Naive thymus-derived CD4-positive, alpha-beta T cell (primary cell): ENCODE measurements around the gene ZNF285. TPM values are rescaled to one million over a fixed set of nuclear protein-coding genes. Genes with fewer than 3 reads are reported as not detected.
"Not testable (repeated sequence)": the region's sequence is repeated elsewhere in the genome, so short reads cannot be mapped to it uniquely, and the experiment has no call there.

Source experiments
- ATAC-seq: fragments of 150-1000 bp; cut with Tn5 transposase; 2 replicates; pipeline ENCODE4 v1.10.0; 2021; ENCODE audit warnings: mild to moderate bottlenecking, moderate library complexity
- CTCF ChIA-PET: fragments of 350-600 bp; sonication (Branson Sonifier 250); formaldehyde crosslinking; loops from one replicate; lab custom pipeline; 2021; ENCODE audit warnings: antibody characterized with exemption; lab: Charles Lee
- POLR2A ChIA-PET: fragments of 350-600 bp; sonication (Branson Sonifier 250); formaldehyde crosslinking; loops from one replicate; lab custom pipeline; 2021; ENCODE audit warnings: antibody characterized with exemption, inconsistent platforms; lab: Charles Lee
- DNase-seq, 9 donors: peaks; one replicate each; pipeline versions ENCODE4 v3.0.0 to v3.0.0-alpha.2; 2020 to 2022; ENCODE audit warnings: mixed read lengths in 1 of 9
- H3K27ac ChIP-seq: one replicate; pipeline ENCODE4 v1.7.0; 2013; ENCODE audit warnings: mild to moderate bottlenecking, low read depth, low read length, moderate library complexity
- H3K27me3 ChIP-seq, 2 donors: one replicate each; pipeline ENCODE4 v1.7.0; 2013; ENCODE audit warnings: low read length in 2 of 2, mild to moderate bottlenecking in 2 of 2, moderate library complexity in 2 of 2; ENCODE audit not compliant: control insufficient read depth in 2 of 2, insufficient read depth in 2 of 2
- H3K36me3 ChIP-seq, 3 experiments: 1 replicate in 2 of 3; 2 replicates in 1 of 3; pipeline ENCODE4 v1.7.0; 2013; ENCODE audit warnings: low read length in 3 of 3, mild to moderate bottlenecking in 3 of 3, moderate library complexity in 1 of 3; ENCODE audit not compliant: insufficient read depth in 3 of 3, control insufficient read depth in 2 of 3
- H3K4me1 ChIP-seq, 2 donors: one replicate each; pipeline ENCODE4 v1.7.0; 2013; ENCODE audit warnings: low read length in 2 of 2, mild to moderate bottlenecking in 2 of 2, moderate library complexity in 1 of 2; ENCODE audit not compliant: control insufficient read depth in 2 of 2, insufficient read depth in 2 of 2
- H3K4me3 ChIP-seq: 2 replicates; pipeline ENCODE4 v1.7.0; 2013; ENCODE audit warnings: mild to moderate bottlenecking, low read length
- H3K9me3 ChIP-seq, 3 experiments: 1 replicate in 2 of 3; 2 replicates in 1 of 3; pipeline ENCODE4 v1.7.0; 2013; ENCODE audit warnings: low read length in 3 of 3; ENCODE audit not compliant: control insufficient read depth in 2 of 3
- H3K27ac Mint-ChIP-seq, 9 donors: one replicate each; pipeline ENCODE4 v1.8.0; 2020 to 2022; ENCODE audit warnings: mixed read lengths in 9 of 9, mild to moderate bottlenecking in 8 of 9, moderate library complexity in 5 of 9, inconsistent platforms in 2 of 9
- H3K27me3 Mint-ChIP-seq, 5 donors: one replicate each; pipeline ENCODE4 v1.8.0; 2021 to 2022; ENCODE audit warnings: mixed read lengths in 5 of 5, mild to moderate bottlenecking in 1 of 5
- H3K36me3 Mint-ChIP-seq, 5 donors: one replicate each; pipeline ENCODE4 v1.8.0; 2020 to 2022; ENCODE audit warnings: mixed read lengths in 5 of 5, mild to moderate bottlenecking in 3 of 5, inconsistent platforms in 1 of 5
- H3K4me1 Mint-ChIP-seq, 7 donors: one replicate each; pipeline ENCODE4 v1.8.0; 2020 to 2022; ENCODE audit warnings: mixed read lengths in 7 of 7, mild to moderate bottlenecking in 3 of 7, inconsistent platforms in 1 of 7
- H3K4me3 Mint-ChIP-seq, 10 donors: one replicate each; pipeline ENCODE4 v1.8.0; 2020 to 2022; ENCODE audit warnings: mild to moderate bottlenecking in 10 of 10, mixed read lengths in 10 of 10, moderate library complexity in 6 of 10, inconsistent platforms in 2 of 10
- H3K9me3 Mint-ChIP-seq, 11 donors: one replicate each; pipeline ENCODE4 v1.8.0; 2020 to 2022; ENCODE audit warnings: mixed read lengths in 11 of 11, mild to moderate bottlenecking in 4 of 11, inconsistent platforms in 1 of 11, moderate library complexity in 1 of 11
- intact Hi-C, 2 donors: fragments of 100-400 bp; cut with micrococcal nuclease; formaldehyde crosslinking; loops; one replicate each; pipeline ENCODE4 v1.15.1; 2023
- polyA plus RNA-seq, 2 donors: library from polyadenylated mRNA; unstranded; fragments of 300-500 nt; fragmentation: Illumina TruSeq; gene quantifications; one replicate each; pipeline ENCODE4 v1.2.3, GENCODE V29; 2021
- total RNA-seq, 6 experiments: library from RNA in 5 of 6; stranded (reverse) in 5 of 6; gene quantifications; 1 replicate in 5 of 6; 2 replicates in 1 of 6; pipeline ENCODE4 v1.2.3 and lab custom pipeline; 2021 to 2026

The ZNF285 gene
- 1 to 10 TPM in 2 of 5 experiments, under 1 TPM in 3; 0.10 to 4.8 (median 0.90) TPM for total RNA-seq
- 1 to 10 TPM; 1.8 to 5.3 TPM for polyA plus RNA-seq
- total RNA-seq (lab: John Stamatoyannopoulos, UW), result 2.4 reads per million, percentile 12 among the genes with 10 or more reads in this experiment

DNA sequence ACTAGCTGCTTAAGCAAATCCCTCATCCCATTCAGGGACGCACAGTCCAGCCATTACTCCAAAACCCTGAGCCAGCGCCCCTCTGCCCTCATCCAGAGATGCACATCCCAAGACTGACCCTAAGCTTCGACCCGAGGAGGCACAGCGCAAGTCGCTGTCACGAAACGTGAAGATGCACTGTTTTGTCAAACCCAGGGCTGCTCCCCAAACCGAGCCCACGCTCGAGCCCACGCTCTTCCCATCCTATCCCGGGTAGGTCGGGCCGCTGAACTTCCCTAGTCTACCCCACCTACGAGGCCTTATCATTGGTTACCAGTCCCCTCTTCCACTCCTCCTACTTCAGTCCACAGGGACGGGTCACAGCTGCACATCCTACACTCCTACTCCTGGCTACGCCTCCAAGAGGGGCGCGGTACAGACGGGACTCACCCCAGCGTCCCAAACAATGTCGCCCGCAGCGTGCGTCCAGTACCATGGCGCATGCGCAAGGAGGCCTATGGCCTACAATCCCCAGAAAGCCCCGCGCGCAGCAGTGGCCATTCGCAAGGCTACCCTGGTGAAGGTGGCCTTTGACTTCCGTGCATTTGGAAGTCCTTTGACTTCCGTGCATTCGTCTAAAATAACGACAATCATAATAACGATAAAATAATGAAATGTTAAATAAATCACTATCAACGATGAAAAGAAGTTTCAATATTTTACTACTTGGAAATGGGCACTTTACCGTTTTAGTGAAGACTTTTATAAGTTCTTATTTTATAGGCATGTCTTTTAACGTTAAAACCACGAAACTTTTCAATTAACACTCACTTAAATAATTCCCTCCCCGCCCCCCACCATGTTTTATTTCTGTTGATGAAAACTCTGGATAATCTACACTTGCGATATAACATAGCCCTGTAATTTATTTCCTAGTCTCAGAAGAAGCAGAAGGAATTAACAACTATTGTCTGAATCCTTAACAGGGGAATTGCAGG lies at the start of gene ZNF285:
ZNF285 (minus strand) TSS at position 470 of the 977 bp plus-strand sequence. CDS start 4,395 bp downstream, outside the sequence.
- peaks cover 3 to 41% (median 27%) of the 10 kb centered on the region in 5 donors for H3K36me3 Mint-ChIP-seq
- H3K27me3 Mint-ChIP-seq, result peaks cover 0 to 20% (median 8%) of the 10 kb centered on the region in 5 donors
- DNase-seq (peak; percentile 48 to 79 (median 63)), ATAC-seq (peak; percentile 92)
- CTCF ChIA-PET, result no interaction called here
- H3K9me3 ChIP-seq, result peaks cover 0 to 8% (median 0%) of the 10 kb centered on the region in 3 experiments
- H3K4me3 ChIP-seq, result peak within 1 kb of the TSS; percentile 57
- peak within 1 kb of the TSS; percentile 14 to 94 (median 68) for H3K27ac Mint-ChIP-seq
- POLR2A ChIA-PET, result no interaction called here
- intact Hi-C loops, result loop anchor here (1.0 kb wide), 2 partner anchors 96 to 99 kb away; partner anchors contain the start of genes ZNF180 (in 2 of the 2) and ZNF235 (in 1 of the 2)
- H3K27me3 ChIP-seq, result no peaks in the 10 kb centered on the region
- no peak within 1 kb of the TSS for H3K27ac ChIP-seq
- peak within 1 kb of the TSS; percentile 90 to 100 (median 92) for H3K4me3 Mint-ChIP-seq
- no peaks in the 10 kb centered on the region for H3K4me1 ChIP-seq
- H3K36me3 ChIP-seq, result no peaks in the 10 kb centered on the region
- peaks cover 0 to 79% (median 42%) of the 10 kb centered on the region in 11 donors for H3K9me3 Mint-ChIP-seq
- peaks cover 4 to 14% (median 6%) of the 10 kb centered on the region in 7 donors for H3K4me1 Mint-ChIP-seq

GRCh38 chr19:44447916-44448674 lies 46.7 kb upstream of the ZNF285 start, which contains the start of gene ZNF229:
Gene ZNF229 (minus strand): TSS chr19:44448472. CDS start chr19:44442847, 5,625 bp downstream.
- CTCF ChIA-PET, result no interaction called here
- Histone ChIP-seq H3K9me3 (peaks cover 0 to 85% (median 11%) of the 10 kb centered on the region in 3 experiments), H3K4me1 (no peaks in the 10 kb centered on the region), H3K4me3 (peak within 1 kb of the TSS; percentile 52), H3K36me3 (peaks cover 0 to 9% (median 0%) of the 10 kb centered on the region in 3 experiments), H3K27ac (no peak within 1 kb of the TSS), H3K27me3 (no peaks in the 10 kb centered on the region)
- Mint-ChIP-seq H3K27me3 (peaks cover 0 to 30% (median 14%) of the 10 kb centered on the region in 5 donors), H3K36me3 (peaks cover 15 to 73% (median 62%) of the 10 kb centered on the region in 5 donors), H3K4me1 (peaks cover 6 to 23% (median 10%) of the 10 kb centered on the region in 7 donors), H3K9me3 (peaks cover 48 to 98% (median 81%) of the 10 kb centered on the region in 11 donors), H3K4me3 (peak within 1 kb of the TSS; percentile 81 to 97 (median 90)), H3K27ac (peak within 1 kb of the TSS in 7 of 9 donors; percentile 35 to 83 (median 69))
- peak; percentile 97 for ATAC-seq
- POLR2A ChIA-PET, result interaction anchor here (0.6 kb wide), 1 partner anchor 43 kb away, joined by 3 read pairs; no protein-coding TSS in a partner anchor
- peak; percentile 38 to 79 (median 69) for DNase-seq
- intact Hi-C loops, result no loop called here

GRCh38 chr19:44438441-44438840 lies 37.0 kb upstream of the ZNF285 start:
- H3K4me1 Mint-ChIP-seq, result no peaks in the 10 kb centered on the region
- intact Hi-C loops, result no loop called here
- H3K4me3 Mint-ChIP-seq, result no peak overlapping the region
- H3K36me3 ChIP-seq, result peaks cover 0 to 4% (median 0%) of the 10 kb centered on the region in 3 experiments
- H3K27ac ChIP-seq, result no peak overlapping the region
- ChIA-PET CTCF (interaction anchor here (0.6 kb wide), 1 partner anchor 232 kb away, joined by 3 read pairs; no protein-coding TSS in a partner anchor), POLR2A (no interaction called here)
- H3K4me1 ChIP-seq, result no peaks in the 10 kb centered on the region
- H3K27ac Mint-ChIP-seq, result no peak overlapping the region
- peaks cover 0 to 69% (median 3%) of the 10 kb centered on the region in 3 experiments for H3K9me3 ChIP-seq
- H3K4me3 ChIP-seq, result no peak overlapping the region
- DNase-seq (no peak), ATAC-seq (no peak)
- H3K9me3 Mint-ChIP-seq, result peaks cover 9 to 96% (median 65%) of the 10 kb centered on the region in 11 donors
- H3K27me3 ChIP-seq, result no peaks in the 10 kb centered on the region
- peaks cover 0 to 77% (median 42%) of the 10 kb centered on the region in 5 donors for H3K36me3 Mint-ChIP-seq
- no peaks in the 10 kb centered on the region for H3K27me3 Mint-ChIP-seq

GRCh38 chr19:44435441-44435840 lies 34.0 kb upstream of the ZNF285 start:
- peak overlapping the region in 1 of 10 donors; percentile 26 for H3K4me3 Mint-ChIP-seq
- no peak for DNase-seq
- peaks cover 0 to 4% (median 0%) of the 10 kb centered on the region in 3 experiments for H3K36me3 ChIP-seq
- peaks cover 9 to 96% (median 71%) of the 10 kb centered on the region in 11 donors for H3K9me3 Mint-ChIP-seq
- H3K27me3 ChIP-seq, result no peaks in the 10 kb centered on the region
- H3K4me1 ChIP-seq, result no peaks in the 10 kb centered on the region
- H3K4me3 ChIP-seq, result no peak overlapping the region
- intact Hi-C loops, result no loop called here
- H3K27ac ChIP-seq, result no peak overlapping the region
- no peaks in the 10 kb centered on the region for H3K27me3 Mint-ChIP-seq
- no peaks in the 10 kb centered on the region for H3K4me1 Mint-ChIP-seq
- ChIA-PET POLR2A (no interaction called here), CTCF (no interaction called here)
- ATAC-seq, result no peak
- H3K36me3 Mint-ChIP-seq, result peaks cover 0 to 71% (median 44%) of the 10 kb centered on the region in 5 donors
- no peak overlapping the region for H3K27ac Mint-ChIP-seq
- H3K9me3 ChIP-seq, result peaks cover 0 to 69% (median 15%) of the 10 kb centered on the region in 3 experiments

DNA sequence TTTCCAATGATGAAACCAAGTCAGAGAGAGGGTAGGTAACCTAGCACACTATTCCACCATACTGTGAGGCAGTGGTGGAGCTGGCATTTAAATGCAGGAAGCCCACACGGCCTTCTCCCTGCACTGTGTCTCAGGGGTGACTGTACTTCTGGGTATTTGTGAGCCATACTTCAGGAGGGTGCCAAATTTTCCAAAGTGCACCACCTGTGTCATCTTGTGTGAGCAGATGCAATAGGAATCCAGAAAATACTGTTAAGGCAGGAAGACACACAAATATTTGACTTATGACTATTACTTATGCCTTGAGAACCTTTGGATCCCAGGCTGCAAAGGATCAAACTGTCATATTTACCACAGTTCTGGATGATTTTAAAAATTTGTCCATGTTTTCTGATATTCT lies 29.5 kb upstream of the ZNF285 start:
- peaks cover 0 to 64% (median 48%) of the 10 kb centered on the region in 5 donors for H3K36me3 Mint-ChIP-seq
- no peak overlapping the region for H3K27ac Mint-ChIP-seq
- no peak overlapping the region for H3K27ac ChIP-seq
- H3K27me3 ChIP-seq, result no peaks in the 10 kb centered on the region
- H3K9me3 ChIP-seq, result peaks cover 0 to 77% (median 20%) of the 10 kb centered on the region in 3 experiments
- H3K27me3 Mint-ChIP-seq, result no peaks in the 10 kb centered on the region
- H3K4me3 ChIP-seq, result no peak overlapping the region
- DNase-seq, result no peak
- H3K9me3 Mint-ChIP-seq, result peaks cover 16 to 100% (median 70%) of the 10 kb centered on the region in 11 donors
- H3K4me3 Mint-ChIP-seq, result no peak overlapping the region
- no peak for ATAC-seq
- ChIA-PET CTCF (no interaction called here), POLR2A (no interaction called here)
- no peaks in the 10 kb centered on the region for H3K4me1 Mint-ChIP-seq
- intact Hi-C loops, result no loop called here
- H3K36me3 ChIP-seq, result peaks cover 0 to 5% (median 0%) of the 10 kb centered on the region in 3 experiments
- H3K4me1 ChIP-seq, result no peaks in the 10 kb centered on the region

GRCh38 chr19:44415553-44415952 lies 14.1 kb upstream of the ZNF285 start:
- H3K27me3 ChIP-seq, H3K4me1 ChIP-seq, H3K27ac Mint-ChIP-seq, H3K4me3 Mint-ChIP-seq, DNase-seq, CTCF ChIA-PET, H3K36me3 ChIP-seq, H3K27ac ChIP-seq, intact Hi-C loops, H3K4me1 Mint-ChIP-seq, ATAC-seq, H3K4me3 ChIP-seq, POLR2A ChIA-PET: not testable (repeated sequence)
- peaks cover 0 to 30% (median 0%) of the 10 kb centered on the region in 3 experiments for H3K9me3 ChIP-seq
- H3K9me3 Mint-ChIP-seq, result peaks cover 9 to 72% (median 40%) of the 10 kb centered on the region in 11 donors
- H3K27me3 Mint-ChIP-seq, result peaks cover 0 to 11% (median 10%) of the 10 kb centered on the region in 5 donors
- peaks cover 0 to 27% (median 13%) of the 10 kb centered on the region in 5 donors for H3K36me3 Mint-ChIP-seq
